HG03135 (cell line): ENCODE results near the gene A1CF.
"Not testable (repeated sequence)": the region's sequence is repeated elsewhere in the genome, so short reads cannot be mapped to it uniquely, and the experiment has no call there.

Experiments used
- ATAC-seq: cut with Tn5 transposase; IDR thresholded peaks from one replicate; pipeline ENCODE4 v1.9.1; 2021; ENCODE audit warnings: mild to moderate bottlenecking, moderate library complexity; ENCODE audit not compliant: unreplicated experiment

A1CF gene

GRCh38 chr10:50788951-50789945 lies 96.2 kb downstream of the A1CF start:
- no peak for ATAC-seq

- not testable (repeated sequence) for ATAC-seq
Observed at GRCh38 chr10:50787962-50788361, 97.5 kb downstream of the A1CF start.

- ATAC-seq = not testable (repeated sequence)
Observed at GRCh38 chr10:50782017-50782416, 103.4 kb downstream of the A1CF start.

GRCh38 chr10:50780036-50780435 lies 105.4 kb downstream of the A1CF start:
- not testable (repeated sequence) for ATAC-seq

- not testable (repeated sequence) for ATAC-seq
Observed at GRCh38 chr10:50774868-50775267, 110.6 kb downstream of the A1CF start.

GRCh38 chr10:50772042-50772441 lies 113.4 kb downstream of the A1CF start:
- ATAC-seq = not testable (repeated sequence)

- not testable (repeated sequence) for ATAC-seq
Observed at GRCh38 chr10:50766774-50767513, 118.5 kb downstream of the A1CF start.
